Measurements from ENCODE around the gene SLC25A41. TPM values are rescaled to one million over a fixed set of nuclear protein-coding genes. Genes with fewer than 3 reads are reported as not detected.

SLC25A41 gene
- polyA plus RNA-seq, 3 donors = not detected

DNA sequence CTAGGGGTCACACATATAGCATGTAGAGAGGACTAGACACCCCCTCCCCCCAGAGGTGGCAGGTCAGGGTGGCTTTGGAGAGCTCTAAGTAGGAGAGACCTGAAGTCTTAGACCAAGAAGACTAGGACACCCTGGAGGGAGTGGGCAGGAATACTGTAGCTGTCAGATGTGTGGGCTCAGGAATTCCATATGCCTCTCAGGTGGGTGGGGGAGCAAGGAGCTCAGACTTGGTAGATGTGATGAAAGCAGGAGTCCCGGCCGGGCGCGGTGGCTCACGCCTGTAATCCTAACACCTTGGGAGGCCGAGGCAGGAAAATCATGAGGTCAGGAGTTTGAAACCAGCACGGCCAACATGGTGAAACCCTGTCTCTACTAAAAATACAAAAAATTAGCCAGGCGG is 32.1 kb upstream of the SLC25A41 start:
- H3K9ac ChIP-seq (ENCODE audit: insufficient read depth, low read length, poor library complexity, severe bottlenecking) = no peak overlapping the region
- TF ChIP-seq, protein P1, sequence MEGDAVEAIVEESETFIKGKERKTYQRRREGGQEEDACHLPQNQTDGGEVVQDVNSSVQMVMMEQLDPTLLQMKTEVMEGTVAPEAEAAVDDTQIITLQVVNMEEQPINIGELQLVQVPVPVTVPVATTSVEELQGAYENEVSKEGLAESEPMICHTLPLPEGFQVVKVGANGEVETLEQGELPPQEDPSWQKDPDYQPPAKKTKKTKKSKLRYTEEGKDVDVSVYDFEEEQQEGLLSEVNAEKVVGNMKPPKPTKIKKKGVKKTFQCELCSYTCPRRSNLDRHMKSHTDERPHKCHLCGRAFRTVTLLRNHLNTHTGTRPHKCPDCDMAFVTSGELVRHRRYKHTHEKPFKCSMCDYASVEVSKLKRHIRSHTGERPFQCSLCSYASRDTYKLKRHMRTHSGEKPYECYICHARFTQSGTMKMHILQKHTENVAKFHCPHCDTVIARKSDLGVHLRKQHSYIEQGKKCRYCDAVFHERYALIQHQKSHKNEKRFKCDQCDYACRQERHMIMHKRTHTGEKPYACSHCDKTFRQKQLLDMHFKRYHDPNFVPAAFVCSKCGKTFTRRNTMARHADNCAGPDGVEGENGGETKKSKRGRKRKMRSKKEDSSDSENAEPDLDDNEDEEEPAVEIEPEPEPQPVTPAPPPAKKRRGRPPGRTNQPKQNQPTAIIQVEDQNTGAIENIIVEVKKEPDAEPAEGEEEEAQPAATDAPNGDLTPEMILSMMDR (IDR thresholded peaks at IDR 0.05) = no peak
- H3K36me3 ChIP-seq (replicated peaks in 1 of 2; ENCODE audit: control insufficient read depth in 1 of 2, insufficient read depth in 2 of 2, low read length in 2 of 2) = peaks cover 5 to 26% of the 10 kb centered on the region in 2 donors
- 100% methylated on average over 1 of the region's 8 CpGs for WGBS (ENCODE audit: insufficient coverage)
- peaks cover 3 to 4% of the 10 kb centered on the region in 2 donors for H3K9me3 ChIP-seq (replicated peaks in 1 of 2; ENCODE audit: control insufficient read depth in 1 of 2, insufficient read depth in 1 of 2, low read length in 2 of 2)
- no peak overlapping the region for H3K4me2 ChIP-seq (replicated peaks; ENCODE audit: extremely low read depth, low read length, poor library complexity, severe bottlenecking)
- H3K9me3 Mint-ChIP-seq = peaks cover 0 to 5% (median 0%) of the 10 kb centered on the region in 7 donors
- peaks cover 7 to 11% of the 10 kb centered on the region in 2 donors for H3K4me1 ChIP-seq (ENCODE audit: control insufficient read depth in 1 of 2, insufficient read depth in 2 of 2, low read length in 2 of 2)
- no peak overlapping the region for H2AFZ ChIP-seq (ENCODE audit: insufficient read depth, low read depth, low read length, poor library complexity, severe bottlenecking)
- no peak overlapping the region for H3K27ac ChIP-seq (ENCODE audit: low read depth in 1 of 2, low read length in 2 of 2)
- no peaks in the 10 kb centered on the region for H3K79me2 ChIP-seq (ENCODE audit: insufficient read depth, low read length)
- no peaks in the 10 kb centered on the region for H4K20me1 ChIP-seq (ENCODE audit: insufficient read depth, low read length)
- no peak overlapping the region for H3K4me3 ChIP-seq (replicated peaks in 1 of 3; ENCODE audit: low read depth in 2 of 3, low read length in 3 of 3)
- intact Hi-C loops (cut with micrococcal nuclease) = no loop called here
- H3K4me1 Mint-ChIP-seq = peaks cover 8% of the 10 kb centered on the region
- H3K27ac Mint-ChIP-seq = no peak overlapping the region
- no peak overlapping the region for H3K4me3 Mint-ChIP-seq
- peaks cover 25% of the 10 kb centered on the region in 2 donors for H3K36me3 Mint-ChIP-seq
- peaks cover 27 to 33% (median 32%) of the 10 kb centered on the region in 3 donors for H3K27me3 Mint-ChIP-seq (ENCODE audit: low read depth in 3 of 3)
- DNase-seq = no peak
- peaks cover 0 to 25% of the 10 kb centered on the region in 2 donors for H3K27me3 ChIP-seq (ENCODE audit: control insufficient read depth in 2 of 2, insufficient read depth in 2 of 2, low read length in 2 of 2)

- Mint-ChIP-seq H3K4me1 (peaks cover 12% of the 10 kb centered on the region), H3K36me3 (peaks cover 18 to 21% of the 10 kb centered on the region in 2 donors), H3K27me3 (ENCODE audit: low read depth in 3 of 3) (peaks cover 28 to 35% (median 31%) of the 10 kb centered on the region in 3 donors), H3K4me3 (peak overlapping the region in 1 of 2 donors; percentile 71), H3K27ac (peak overlapping the region in 1 of 7 donors; percentile 26), H3K9me3 (peaks cover 0 to 5% (median under 1%) of the 10 kb centered on the region in 7 donors)
- Histone ChIP-seq H3K4me3 (replicated peaks in 1 of 3; ENCODE audit: low read depth in 2 of 3, low read length in 3 of 3) (no peak overlapping the region), H3K9me3 (replicated peaks in 1 of 2; ENCODE audit: control insufficient read depth in 1 of 2, insufficient read depth in 1 of 2, low read length in 2 of 2) (peaks cover 3 to 4% of the 10 kb centered on the region in 2 donors), H3K4me1 (ENCODE audit: control insufficient read depth in 1 of 2, insufficient read depth in 2 of 2, low read length in 2 of 2) (peaks cover 11 to 18% of the 10 kb centered on the region in 2 donors), H3K36me3 (replicated peaks in 1 of 2; ENCODE audit: control insufficient read depth in 1 of 2, insufficient read depth in 2 of 2, low read length in 2 of 2) (peaks cover 5 to 20% of the 10 kb centered on the region in 2 donors), H2AFZ (ENCODE audit: insufficient read depth, low read depth, low read length, poor library complexity, severe bottlenecking) (no peak overlapping the region), H3K9ac (ENCODE audit: insufficient read depth, low read length, poor library complexity, severe bottlenecking) (no peak overlapping the region), H3K79me2 (ENCODE audit: insufficient read depth, low read length) (no peaks in the 10 kb centered on the region), H3K27ac (ENCODE audit: low read depth in 1 of 2, low read length in 2 of 2) (no peak overlapping the region), H4K20me1 (ENCODE audit: insufficient read depth, low read length) (no peaks in the 10 kb centered on the region), H3K27me3 (ENCODE audit: control insufficient read depth in 2 of 2, insufficient read depth in 2 of 2, low read length in 2 of 2) (peaks cover 0 to 25% of the 10 kb centered on the region in 2 donors), H3K4me2 (replicated peaks; ENCODE audit: extremely low read depth, low read length, poor library complexity, severe bottlenecking) (no peak overlapping the region)
- 95% methylated on average over 4 of the region's 9 CpGs for WGBS (ENCODE audit: insufficient coverage)
- TF ChIP-seq, protein P1 (IDR thresholded peaks at IDR 0.05) = no peak
- DNase-seq = no peak
- intact Hi-C loops (cut with micrococcal nuclease) = no loop called here
Observed at GRCh38 chr19:6465006-6465405, 31.4 kb upstream of the SLC25A41 start.

All from CD14-positive monocyte (primary cell).